Measurements from ENCODE around the gene PCSK6.

PCSK6 gene

GRCh38 chr15:101255615-101256241 lies 233.8 kb downstream of the PCSK6 start:
- DNase-seq (ENCODE audit: low spot score) (no peak), FAIRE-seq (no peak)

DNA sequence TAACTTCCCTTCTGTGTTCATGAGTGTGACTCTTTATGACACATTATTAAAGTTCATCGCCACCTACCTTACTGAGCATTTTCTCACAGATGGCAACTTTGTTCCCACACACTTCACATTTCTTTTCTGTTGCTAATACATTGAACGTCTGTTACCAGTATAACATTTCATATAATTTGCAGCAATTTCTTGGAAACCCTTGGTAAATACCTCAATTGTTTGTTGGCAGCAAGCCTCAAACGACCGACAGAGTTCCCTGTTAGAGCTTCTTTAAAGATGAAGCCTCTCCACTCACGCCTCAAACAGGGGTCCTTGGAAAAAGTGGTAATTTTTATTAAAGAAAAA lies 234.5 kb downstream of the PCSK6 start:
- FAIRE-seq: no peak
- DNase-seq (ENCODE audit: low spot score): no peak

DNA sequence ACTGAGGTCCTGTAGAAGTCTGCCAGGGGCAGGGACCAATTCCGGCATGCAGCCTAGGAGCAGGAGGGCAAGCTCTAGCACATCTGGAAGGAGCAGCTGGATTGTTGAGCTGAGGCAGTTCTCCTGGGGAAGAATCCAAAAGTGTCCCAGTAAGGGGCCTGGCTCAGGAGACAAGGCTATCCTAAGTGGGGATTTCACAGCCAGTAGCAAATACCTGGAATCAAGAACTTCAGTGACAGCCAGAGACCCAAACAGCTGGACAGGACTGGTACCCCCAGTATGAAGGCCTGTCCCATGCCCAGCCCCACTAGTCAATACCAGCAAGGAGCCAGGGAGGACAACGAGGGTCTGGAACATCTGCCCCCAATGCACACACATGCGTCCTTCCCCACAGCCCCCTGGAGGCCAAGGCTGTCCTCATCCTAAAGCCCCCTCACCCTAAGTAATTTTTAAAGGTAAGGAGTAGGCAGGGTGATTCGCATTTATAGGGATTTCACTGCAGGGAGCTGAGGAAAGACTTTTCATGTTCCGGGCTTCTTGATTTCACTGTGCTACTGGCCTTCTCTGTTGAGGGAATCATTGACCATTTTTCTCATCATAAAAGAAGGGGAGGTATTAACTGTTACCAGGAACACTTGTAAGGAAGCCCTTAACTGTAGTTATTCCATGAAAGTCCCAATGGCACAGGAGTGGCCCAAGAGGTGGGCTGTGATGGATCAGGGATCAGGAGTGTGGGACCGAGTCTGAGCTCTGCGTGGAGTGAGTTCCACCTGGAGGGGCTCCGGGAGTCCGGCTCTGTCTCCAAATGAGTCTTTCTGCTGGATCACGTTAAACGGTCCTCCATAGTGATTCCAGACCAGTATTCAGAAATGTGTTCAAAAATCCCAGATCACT lies 235.1 kb downstream of the PCSK6 start:
- FAIRE-seq (no peak), DNase-seq (ENCODE audit: low spot score) (no peak)
